PC-9 (cell line): Measurements from ENCODE around the gene CCT8L2. TPM values are rescaled to one million over a fixed set of nuclear protein-coding genes. Genes with fewer than 3 reads are reported as not detected.

Experiments used
- total RNA-seq: library from RNA; stranded (reverse); gene quantifications from 2 replicates; pipeline ENCODE4 v1.2.3, GENCODE V29; 2021

CCT8L2 gene
- total RNA-seq, 1 experiment from 2014 or later: not detected

Other genes with a start within 250 kb of the CCT8L2 start
- gene XKR3, start 232.6 kb upstream of the CCT8L2 start, total RNA-seq: not detected in 2 replicates